ENCODE measurements around the gene SLC8A2.

DNA sequence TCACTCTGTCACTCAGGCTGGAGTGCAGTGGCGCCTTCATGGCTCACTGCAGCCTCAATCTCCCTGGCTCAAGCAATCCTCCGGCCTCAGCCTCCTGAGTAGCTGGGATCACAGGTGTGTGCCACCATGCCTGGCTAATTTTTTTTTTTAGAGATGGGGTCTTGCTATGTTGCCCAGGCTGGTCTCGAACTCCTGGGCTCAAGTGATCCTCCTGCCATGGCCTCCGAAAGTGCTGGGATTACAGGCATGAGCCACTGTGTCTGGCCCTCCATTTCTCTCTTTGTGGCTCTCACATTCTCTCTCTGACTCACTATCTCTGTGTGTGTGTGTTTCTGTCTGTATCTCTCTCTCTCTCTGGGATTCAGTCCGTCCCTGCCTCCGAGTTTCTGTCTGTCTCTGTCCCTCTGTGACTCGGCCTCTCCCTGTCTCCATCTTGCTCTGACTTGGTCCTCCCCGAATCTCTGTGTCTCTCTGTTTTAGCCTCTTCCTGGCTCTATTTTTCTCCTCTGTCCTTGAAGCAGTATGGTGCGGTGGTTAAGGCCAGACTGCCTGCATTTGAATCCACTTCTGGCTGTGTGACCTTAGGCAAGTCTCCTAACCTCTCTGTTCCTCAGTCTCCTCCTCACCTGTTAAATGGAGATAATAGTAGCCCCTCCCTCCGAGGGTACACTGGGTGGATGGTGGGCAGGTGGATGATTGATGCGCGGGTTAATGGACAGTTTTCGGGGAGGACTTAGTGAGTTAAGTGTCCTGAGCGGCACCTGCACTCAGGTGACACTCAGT, 63.3 kb downstream of the SLC8A2 start:
- TF ChIP-seq POLR2AphosphoS5 (IDR thresholded peaks at IDR 0.05; ENCODE audit: low read depth, low read length), result no peak
- TF ChIP-seq SIN3A (IDR thresholded peaks at IDR 0.05; ENCODE audit: borderline replicate concordance, insufficient read depth, low read length), result no peak
